ENCODE measurements around the gene TRMT44. TPM values are rescaled to one million over a fixed set of nuclear protein-coding genes. Genes with fewer than 3 reads are reported as not detected.
"Not testable (repeated sequence)": the region's sequence is repeated elsewhere in the genome, so short reads cannot be mapped to it uniquely, and the experiment has no call there.

The TRMT44 gene
- total and polyA plus RNA-seq, 5 donors = 7.6 to 12.9 (median 12.2) TPM

GRCh38 chr4:8507196-8507570 lies 66.6 kb downstream of the TRMT44 start:
- 40% methylated on average over 13 of the region's 13 CpGs for WGBS
- Histone ChIP-seq H3K4me1 (ENCODE audit: control insufficient read depth, insufficient read depth, low read length) (peaks cover 11% of the 10 kb centered on the region), H3K4me3 (ENCODE audit: low read length) (no peak overlapping the region), H3K27me3 (ENCODE audit: control insufficient read depth, insufficient read depth) (no peaks in the 10 kb centered on the region), H3K9me3 (ENCODE audit: control insufficient read depth, low read length) (no peaks in the 10 kb centered on the region), H3K27ac (ENCODE audit: low read length) (peak overlapping the region; percentile 17)
- peak; percentile 10 to 24 for ATAC-seq
- peak in 1 of 3 donors; percentile 57 for DNase-seq
- intact Hi-C loops (cut with DNase I) = no loop called here

- H3K4me1 ChIP-seq (ENCODE audit: control insufficient read depth, insufficient read depth, low read length) = peaks cover 11% of the 10 kb centered on the region
- ATAC-seq (no peak), DNase-seq (no peak)
- 81% methylated on average over 9 of the region's 9 CpGs for WGBS
- no peak overlapping the region for H3K4me3 ChIP-seq (ENCODE audit: low read length)
- intact Hi-C loops (cut with DNase I) = no loop called here
- no peaks in the 10 kb centered on the region for H3K27me3 ChIP-seq (ENCODE audit: control insufficient read depth, insufficient read depth)
- H3K27ac ChIP-seq (ENCODE audit: low read length) = no peak overlapping the region
- H3K9me3 ChIP-seq (ENCODE audit: control insufficient read depth, low read length) = no peaks in the 10 kb centered on the region
Observed at GRCh38 chr4:8507624-8508023, 67.0 kb downstream of the TRMT44 start.

GRCh38 chr4:8508266-8508665 lies 67.7 kb downstream of the TRMT44 start:
- DNase-seq (no peak), ATAC-seq (no peak)
- no peaks in the 10 kb centered on the region for H3K9me3 ChIP-seq (ENCODE audit: control insufficient read depth, low read length)
- peaks cover 10% of the 10 kb centered on the region for H3K4me1 ChIP-seq (ENCODE audit: control insufficient read depth, insufficient read depth, low read length)
- WGBS = 88% methylated on average over 13 of the region's 13 CpGs
- H3K27me3 ChIP-seq (ENCODE audit: control insufficient read depth, insufficient read depth) = no peaks in the 10 kb centered on the region
- H3K4me3 ChIP-seq (ENCODE audit: low read length) = no peak overlapping the region
- no peak overlapping the region for H3K27ac ChIP-seq (ENCODE audit: low read length)
- intact Hi-C loops (cut with DNase I) = no loop called here

- Histone ChIP-seq H3K4me3 (ENCODE audit: low read length) (no peak overlapping the region), H3K9me3 (ENCODE audit: control insufficient read depth, low read length) (no peaks in the 10 kb centered on the region), H3K27me3 (ENCODE audit: control insufficient read depth, insufficient read depth) (no peaks in the 10 kb centered on the region), H3K4me1 (ENCODE audit: control insufficient read depth, insufficient read depth, low read length) (peaks cover 7% of the 10 kb centered on the region), H3K27ac (ENCODE audit: low read length) (no peak overlapping the region)
- WGBS = 86% methylated on average over 9 of the region's 9 CpGs
- ATAC-seq (no peak), DNase-seq (no peak)
- intact Hi-C loops (cut with DNase I) = no loop called here
Observed at GRCh38 chr4:8508740-8509139, 68.2 kb downstream of the TRMT44 start.

- intact Hi-C loops (cut with DNase I) = no loop called here
- DNase-seq = no peak
- 94% methylated on average over 24 of the region's 24 CpGs for WGBS
- no peaks in the 10 kb centered on the region for H3K9me3 ChIP-seq (ENCODE audit: control insufficient read depth, low read length)
- H3K4me1 ChIP-seq (ENCODE audit: control insufficient read depth, insufficient read depth, low read length) = peaks cover 7% of the 10 kb centered on the region
- no peak overlapping the region for H3K27ac ChIP-seq (ENCODE audit: low read length)
- no peak for ATAC-seq
- no peak overlapping the region for H3K4me3 ChIP-seq (ENCODE audit: low read length)
- no peaks in the 10 kb centered on the region for H3K27me3 ChIP-seq (ENCODE audit: control insufficient read depth, insufficient read depth)
Observed at GRCh38 chr4:8509311-8509950, 68.9 kb downstream of the TRMT44 start.

GRCh38 chr4:8510191-8510590 lies 69.6 kb downstream of the TRMT44 start:
- DNase-seq (no peak), ATAC-seq (no peak)
- Histone ChIP-seq H3K27me3 (ENCODE audit: control insufficient read depth, insufficient read depth) (no peaks in the 10 kb centered on the region), H3K27ac (ENCODE audit: low read length) (no peak overlapping the region), H3K9me3 (ENCODE audit: control insufficient read depth, low read length) (no peaks in the 10 kb centered on the region), H3K4me1 (ENCODE audit: control insufficient read depth, insufficient read depth, low read length) (peaks cover 7% of the 10 kb centered on the region), H3K4me3 (ENCODE audit: low read length) (no peak overlapping the region)
- intact Hi-C loops (cut with DNase I) = no loop called here
- 91% methylated on average over 12 of the region's 12 CpGs for WGBS

- 83% methylated on average over 15 of the region's 15 CpGs for WGBS
- DNase-seq (no peak), ATAC-seq (no peak)
- Histone ChIP-seq H3K4me1 (ENCODE audit: control insufficient read depth, insufficient read depth, low read length) (peaks cover 7% of the 10 kb centered on the region), H3K9me3 (ENCODE audit: control insufficient read depth, low read length) (no peaks in the 10 kb centered on the region), H3K4me3 (ENCODE audit: low read length) (no peak overlapping the region), H3K27me3 (ENCODE audit: control insufficient read depth, insufficient read depth) (no peaks in the 10 kb centered on the region), H3K27ac (ENCODE audit: low read length) (no peak overlapping the region)
- intact Hi-C loops (cut with DNase I) = no loop called here
Observed at GRCh38 chr4:8510611-8511285, 70.2 kb downstream of the TRMT44 start.

GRCh38 chr4:8512510-8512909 lies 71.9 kb downstream of the TRMT44 start:
- DNase-seq (no peak), ATAC-seq (no peak)
- H3K9me3 ChIP-seq (ENCODE audit: control insufficient read depth, low read length) = no peaks in the 10 kb centered on the region
- WGBS = 89% methylated on average over 11 of the region's 11 CpGs
- H3K27me3 ChIP-seq (ENCODE audit: control insufficient read depth, insufficient read depth) = no peaks in the 10 kb centered on the region
- no peaks in the 10 kb centered on the region for H3K4me1 ChIP-seq (ENCODE audit: control insufficient read depth, insufficient read depth, low read length)
- H3K4me3 ChIP-seq (ENCODE audit: low read length) = no peak overlapping the region
- H3K27ac ChIP-seq (ENCODE audit: low read length) = no peak overlapping the region
- intact Hi-C loops (cut with DNase I) = no loop called here

- H3K9me3 ChIP-seq (ENCODE audit: control insufficient read depth, low read length); intact Hi-C loops (cut with DNase I); H3K4me1 ChIP-seq (ENCODE audit: control insufficient read depth, insufficient read depth, low read length); H3K27ac ChIP-seq (ENCODE audit: low read length); H3K27me3 ChIP-seq (ENCODE audit: control insufficient read depth, insufficient read depth); ATAC-seq; DNase-seq; H3K4me3 ChIP-seq (ENCODE audit: low read length): not testable (repeated sequence)
- 68% methylated on average over 4 of the region's 4 CpGs for WGBS
Observed at GRCh38 chr4:8513080-8513479, 72.5 kb downstream of the TRMT44 start.

GRCh38 chr4:8513931-8514330 lies 73.4 kb downstream of the TRMT44 start:
- Histone ChIP-seq H3K9me3 (ENCODE audit: control insufficient read depth, low read length) (no peaks in the 10 kb centered on the region), H3K27me3 (ENCODE audit: control insufficient read depth, insufficient read depth) (no peaks in the 10 kb centered on the region), H3K4me3 (ENCODE audit: low read length) (no peak overlapping the region), H3K27ac (ENCODE audit: low read length) (no peak overlapping the region), H3K4me1 (ENCODE audit: control insufficient read depth, insufficient read depth, low read length) (no peaks in the 10 kb centered on the region)
- intact Hi-C loops (cut with DNase I) = no loop called here
- ATAC-seq (no peak), DNase-seq (no peak)
- 86% methylated on average over 8 of the region's 8 CpGs for WGBS

GRCh38 chr4:8514391-8514790 lies 73.8 kb downstream of the TRMT44 start:
- Histone ChIP-seq H3K4me1 (ENCODE audit: control insufficient read depth, insufficient read depth, low read length) (no peaks in the 10 kb centered on the region), H3K9me3 (ENCODE audit: control insufficient read depth, low read length) (no peaks in the 10 kb centered on the region), H3K4me3 (ENCODE audit: low read length) (no peak overlapping the region), H3K27me3 (ENCODE audit: control insufficient read depth, insufficient read depth) (no peaks in the 10 kb centered on the region), H3K27ac (ENCODE audit: low read length) (no peak overlapping the region)
- intact Hi-C loops (cut with DNase I) = no loop called here
- no peak for ATAC-seq
- no peak for DNase-seq
- 89% methylated on average over 10 of the region's 10 CpGs for WGBS
